ENCODE measurements around the gene ZFR2. TPM values are rescaled to one million over a fixed set of nuclear protein-coding genes. Genes with fewer than 3 reads are reported as not detected.
"Not testable (repeated sequence)": the region's sequence is repeated elsewhere in the genome, so short reads cannot be mapped to it uniquely, and the experiment has no call there.

Gene ZFR2
- total RNA-seq, 4 donors from 2014 or later, result not detected

DNA sequence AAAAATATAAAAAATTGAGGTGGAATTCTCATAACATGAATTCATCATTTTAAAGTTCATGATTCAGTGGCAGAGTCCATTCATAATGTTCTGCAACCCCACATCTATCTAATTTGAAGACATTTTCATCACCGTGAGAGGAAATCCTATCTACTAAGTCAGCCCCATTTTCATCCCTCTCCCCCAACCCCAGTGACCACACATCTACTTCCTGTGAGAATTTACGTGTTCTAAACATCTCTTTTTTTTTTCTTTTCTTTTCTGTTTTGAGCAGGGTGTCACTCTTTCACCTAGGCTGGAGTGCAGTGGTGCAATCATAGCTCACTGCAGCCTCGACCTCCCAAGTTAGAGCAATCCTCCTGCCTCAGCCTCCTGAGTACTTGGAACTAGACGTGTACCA is 29.1 kb upstream of the ZFR2 start:
- Histone ChIP-seq H3K9me3 (peaks cover 0 to 8% of the 10 kb centered on the region in 2 donors), H3K36me3 (no peaks in the 10 kb centered on the region), H3K27me3 (no peaks in the 10 kb centered on the region), H3K27ac (no peak overlapping the region), H3K4me3 (no peak overlapping the region), H3K4me1 (no peaks in the 10 kb centered on the region)
- no peak for TF ChIP-seq POLR2A (IDR thresholded peaks at IDR 0.05)
- TF ChIP-seq, protein P1, sequence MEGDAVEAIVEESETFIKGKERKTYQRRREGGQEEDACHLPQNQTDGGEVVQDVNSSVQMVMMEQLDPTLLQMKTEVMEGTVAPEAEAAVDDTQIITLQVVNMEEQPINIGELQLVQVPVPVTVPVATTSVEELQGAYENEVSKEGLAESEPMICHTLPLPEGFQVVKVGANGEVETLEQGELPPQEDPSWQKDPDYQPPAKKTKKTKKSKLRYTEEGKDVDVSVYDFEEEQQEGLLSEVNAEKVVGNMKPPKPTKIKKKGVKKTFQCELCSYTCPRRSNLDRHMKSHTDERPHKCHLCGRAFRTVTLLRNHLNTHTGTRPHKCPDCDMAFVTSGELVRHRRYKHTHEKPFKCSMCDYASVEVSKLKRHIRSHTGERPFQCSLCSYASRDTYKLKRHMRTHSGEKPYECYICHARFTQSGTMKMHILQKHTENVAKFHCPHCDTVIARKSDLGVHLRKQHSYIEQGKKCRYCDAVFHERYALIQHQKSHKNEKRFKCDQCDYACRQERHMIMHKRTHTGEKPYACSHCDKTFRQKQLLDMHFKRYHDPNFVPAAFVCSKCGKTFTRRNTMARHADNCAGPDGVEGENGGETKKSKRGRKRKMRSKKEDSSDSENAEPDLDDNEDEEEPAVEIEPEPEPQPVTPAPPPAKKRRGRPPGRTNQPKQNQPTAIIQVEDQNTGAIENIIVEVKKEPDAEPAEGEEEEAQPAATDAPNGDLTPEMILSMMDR (IDR thresholded peaks at IDR 0.05), result no peak
- intact Hi-C loops (cut with DNase I; ENCODE audit: low total_unique reads), result no loop called here
- DNase-seq, result no peak

DNA sequence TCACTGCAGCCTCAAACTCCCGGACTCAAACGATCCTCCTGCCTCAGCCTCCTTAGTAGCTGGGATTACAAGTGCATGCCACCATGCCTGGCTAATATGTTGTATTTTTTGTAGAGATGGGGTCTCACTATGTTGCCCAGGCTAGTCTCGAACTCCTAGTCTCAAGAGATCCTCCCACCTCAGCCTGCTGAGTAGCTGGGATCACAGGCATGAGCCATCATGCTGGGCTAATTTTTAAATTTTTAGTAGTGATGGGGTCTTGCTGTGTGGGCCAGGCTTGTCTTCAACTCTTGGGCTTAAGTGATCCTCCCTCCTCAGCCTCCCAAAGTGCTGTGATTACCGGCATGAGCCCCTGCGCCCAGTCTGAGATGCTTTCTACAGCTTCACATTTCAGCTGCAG is 26.9 kb upstream of the ZFR2 start:
- Histone ChIP-seq H3K27ac (no peak overlapping the region), H3K4me1 (no peaks in the 10 kb centered on the region), H3K27me3 (no peaks in the 10 kb centered on the region), H3K9me3 (peaks cover 0 to 8% of the 10 kb centered on the region in 2 donors), H3K4me3 (no peak overlapping the region), H3K36me3 (no peaks in the 10 kb centered on the region)
- intact Hi-C loops (cut with DNase I; ENCODE audit: low total_unique reads), result no loop called here
- DNase-seq, result no peak
- TF ChIP-seq, protein P1 (IDR thresholded peaks at IDR 0.05), result no peak
- TF ChIP-seq POLR2A (IDR thresholded peaks at IDR 0.05), result no peak

DNA sequence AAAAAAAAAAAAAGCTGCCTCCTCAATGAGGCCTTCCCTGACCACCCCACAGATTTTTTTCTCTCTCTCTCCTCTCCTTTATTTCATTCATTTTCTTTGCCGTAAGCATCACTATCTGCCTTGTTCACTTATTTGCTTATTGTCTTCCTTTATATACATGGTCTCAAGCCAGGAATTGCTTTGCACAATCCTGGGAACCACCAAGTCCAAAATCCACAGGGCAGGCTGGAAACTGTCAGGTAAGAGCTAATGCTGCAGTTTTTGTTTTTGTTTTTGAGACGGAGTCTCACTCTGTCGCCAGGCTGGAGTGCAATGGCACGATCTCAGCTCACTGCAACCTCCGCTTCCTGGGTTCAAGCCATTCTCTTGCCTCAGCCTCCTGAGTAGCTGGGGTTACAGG is 26.1 kb upstream of the ZFR2 start:
- H3K36me3 ChIP-seq; intact Hi-C loops (cut with DNase I; ENCODE audit: low total_unique reads); H3K4me1 ChIP-seq; DNase-seq; H3K27me3 ChIP-seq; H3K9me3 ChIP-seq; H3K4me3 ChIP-seq; H3K27ac ChIP-seq: not testable (repeated sequence)

DNA sequence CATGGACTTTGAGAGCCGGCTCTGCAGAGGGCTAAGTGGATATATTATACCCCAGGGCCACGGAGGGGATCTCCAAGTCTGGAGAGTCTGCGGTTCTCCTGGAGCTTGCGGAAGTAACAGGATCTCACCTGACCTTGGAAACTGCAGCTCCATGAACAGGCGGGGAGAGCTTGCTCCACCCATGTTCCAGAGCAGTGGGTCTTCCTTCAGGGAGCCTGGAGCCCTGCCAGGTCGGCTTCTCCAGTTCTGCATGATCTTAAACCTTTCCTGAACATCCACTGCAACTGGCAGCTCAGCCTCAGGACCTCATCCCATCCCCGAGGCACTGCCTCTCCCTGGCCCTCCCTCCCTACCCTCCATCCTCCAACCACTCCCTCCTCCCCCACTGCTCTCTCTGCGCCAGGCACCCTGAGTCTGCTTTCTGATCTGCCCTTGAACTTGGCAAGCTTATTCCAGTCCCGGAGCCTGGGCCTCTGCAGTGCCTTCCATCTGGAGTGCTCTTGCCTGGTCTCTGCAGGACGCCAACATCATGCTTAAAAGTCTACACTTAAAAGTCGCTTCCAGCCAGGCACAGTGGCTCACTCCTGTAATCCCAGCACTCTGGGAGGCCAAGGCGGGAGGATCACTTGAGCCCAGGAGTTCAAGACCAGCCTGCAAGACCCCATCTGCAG is 24.8 kb upstream of the ZFR2 start:
- Histone ChIP-seq H3K4me3 (no peak overlapping the region), H3K9me3 (peaks cover 0 to 8% of the 10 kb centered on the region in 2 donors), H3K27me3 (no peaks in the 10 kb centered on the region), H3K36me3 (no peaks in the 10 kb centered on the region), H3K27ac (no peak overlapping the region), H3K4me1 (no peaks in the 10 kb centered on the region)
- no peak for TF ChIP-seq POLR2A (IDR thresholded peaks at IDR 0.05)
- TF ChIP-seq, protein P1 (IDR thresholded peaks at IDR 0.05), result no peak
- no peak for DNase-seq
- intact Hi-C loops (cut with DNase I; ENCODE audit: low total_unique reads), result no loop called here

DNA sequence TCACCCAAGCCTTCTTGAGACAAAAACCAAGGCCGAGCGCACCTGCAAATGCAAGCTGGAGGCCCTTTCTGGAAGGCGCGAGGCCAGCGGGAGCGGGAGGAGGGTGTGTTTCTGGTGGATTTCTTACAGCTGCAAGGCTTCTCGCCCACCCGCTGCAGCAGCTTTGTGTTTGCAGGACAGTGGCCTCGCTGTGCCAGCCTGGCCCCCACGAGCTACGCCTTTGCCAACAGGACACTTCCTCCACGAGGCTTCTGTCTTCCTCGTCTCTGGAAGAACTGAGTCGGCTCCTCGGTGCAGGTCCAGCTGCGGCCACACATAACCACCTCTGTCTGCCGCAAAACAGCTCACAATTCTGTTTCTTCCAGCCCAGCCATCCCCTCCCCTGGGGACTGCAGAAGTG is 21.8 kb upstream of the ZFR2 start:
- Histone ChIP-seq H3K4me1 (no peaks in the 10 kb centered on the region), H3K27ac (no peak overlapping the region), H3K4me3 (no peak overlapping the region), H3K36me3 (no peaks in the 10 kb centered on the region), H3K27me3 (no peaks in the 10 kb centered on the region), H3K9me3 (no peaks in the 10 kb centered on the region)
- intact Hi-C loops (cut with DNase I; ENCODE audit: low total_unique reads), result no loop called here
- no peak for DNase-seq
- TF ChIP-seq, protein P1 (IDR thresholded peaks at IDR 0.05), result no peak
- no peak for TF ChIP-seq POLR2A (IDR thresholded peaks at IDR 0.05)

DNA sequence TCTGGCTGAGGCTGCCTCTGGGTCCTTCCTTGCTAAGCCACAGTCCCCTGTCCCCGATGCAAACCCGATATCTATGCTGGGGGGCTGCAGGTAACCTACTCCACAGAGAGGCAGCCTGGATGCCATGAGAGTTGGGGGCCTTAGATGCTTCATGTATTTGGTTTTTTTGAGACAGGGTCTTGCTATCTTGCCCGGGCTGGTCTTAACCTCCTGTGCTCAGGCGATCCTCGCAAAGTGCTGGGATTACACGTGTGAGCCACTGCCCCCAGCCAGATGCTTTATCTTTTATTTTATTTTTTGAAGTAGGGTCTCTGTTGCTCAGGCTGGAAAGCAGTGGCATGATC is 13.2 kb upstream of the ZFR2 start:
- Histone ChIP-seq H3K4me3 (no peak overlapping the region), H3K27ac (no peak overlapping the region), H3K36me3 (no peaks in the 10 kb centered on the region), H3K4me1 (peaks cover 0 to 6% of the 10 kb centered on the region in 2 donors), H3K9me3 (no peaks in the 10 kb centered on the region), H3K27me3 (peaks cover 0 to 30% of the 10 kb centered on the region in 2 donors)
- no peak for DNase-seq
- intact Hi-C loops (cut with DNase I; ENCODE audit: low total_unique reads), result no loop called here
- TF ChIP-seq POLR2A (IDR thresholded peaks at IDR 0.05), result no peak
- TF ChIP-seq, protein P1 (IDR thresholded peaks at IDR 0.05), result no peak
